HG02885 (cell line): ENCODE measurements around the gene ARSB.
"Not testable (repeated sequence)": the region's sequence is repeated elsewhere in the genome, so short reads cannot be mapped to it uniquely, and the experiment has no call there.

Experiments
- ATAC-seq: cut with Tn5 transposase; IDR thresholded peaks from one replicate; pipeline ENCODE4 v1.9.1; 2021; ENCODE audit warnings: mild to moderate bottlenecking; ENCODE audit not compliant: unreplicated experiment, poor library complexity

ARSB gene

GRCh38 chr5:78734950-78735349 lies 250.2 kb downstream of the ARSB start:
- ATAC-seq: no peak

GRCh38 chr5:78734094-78734845 lies 250.8 kb downstream of the ARSB start:
- ATAC-seq: no peak

- ATAC-seq: not testable (repeated sequence)
Measured at GRCh38 chr5:78732721-78733120, 252.4 kb downstream of the ARSB start.

GRCh38 chr5:78731884-78732283 lies 253.2 kb downstream of the ARSB start:
- ATAC-seq: no peak

- no peak for ATAC-seq
Measured at GRCh38 chr5:78730300-78731094, 254.6 kb downstream of the ARSB start.

- ATAC-seq: peak; percentile 82
Measured at GRCh38 chr5:78727786-78728761, 257.0 kb downstream of the ARSB start.
